Measurements from ENCODE around the gene KPNA1. TPM values are rescaled to one million over a fixed set of nuclear protein-coding genes. Genes with fewer than 3 reads are reported as not detected.

Gene KPNA1
- total and polyA plus RNA-seq, 2 of the 13 experiments (the other 11 are each of a cell fraction or from before 2014, with no cell fraction given): 15.4 to 30.0 TPM

DNA sequence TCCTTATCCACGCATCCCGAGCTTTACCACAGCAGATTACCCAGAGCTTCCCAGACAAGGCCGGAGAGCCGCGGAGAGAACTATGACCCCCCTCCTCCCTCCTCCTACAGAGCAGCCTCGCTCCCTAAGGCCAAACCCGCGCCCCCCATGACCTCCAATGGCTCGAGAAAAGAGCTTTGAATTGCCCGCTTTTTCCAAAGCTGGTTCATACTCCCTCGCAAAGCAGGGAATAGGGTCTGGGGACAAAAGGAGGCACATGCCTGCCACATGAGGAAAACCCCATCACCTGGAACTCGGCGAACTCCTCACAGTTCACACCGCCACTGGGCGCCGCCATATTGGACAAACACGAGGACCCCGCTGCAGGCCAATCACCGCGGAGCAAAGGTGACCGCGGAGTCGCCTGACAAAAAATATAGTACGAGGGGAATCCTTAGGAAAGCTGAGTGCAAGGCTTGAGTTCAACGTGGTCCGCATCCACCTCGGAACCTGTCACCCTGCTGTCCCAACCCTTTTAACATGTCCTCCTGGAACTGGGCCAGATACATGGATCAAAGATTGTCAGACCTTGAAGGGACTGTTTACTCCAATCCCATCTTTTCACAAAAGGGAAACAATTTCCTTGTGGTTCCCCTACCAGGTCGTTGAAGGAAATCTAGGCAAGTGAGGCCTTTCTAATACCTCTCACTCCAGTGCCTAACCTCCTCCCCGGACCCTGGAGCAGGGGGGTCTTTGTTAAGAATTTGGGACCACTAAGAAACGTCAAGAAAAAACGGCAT lies 131.7 kb downstream of the KPNA1 start, which contains the start of gene MIX23 (continued):
- TF ChIP-seq FOXC1 (CRISPR knock-in tag; IDR thresholded peaks at IDR 0.05; ENCODE audit: borderline replicate concordance) (peak; percentile 89; the same call in 1 of the 2 replicates), GATAD1 (CRISPR knock-in tag; IDR thresholded peaks at IDR 0.05) (peak; percentile 98), POLR2G (IDR thresholded peaks at IDR 0.05; ENCODE audit: low read depth, low read length) (peak; percentile 92), RBFOX2 (IDR thresholded peaks at IDR 0.05; ENCODE audit: low read depth, low read length) (0 out of 2 replicates have a peak, but pooled peaks have one; percentile 53), SALL1 (CRISPR knock-in tag; IDR thresholded peaks at IDR 0.05) (peak; percentile 87), ATF7-NPFF (CRISPR knock-in tag; IDR thresholded peaks at IDR 0.05; ENCODE audit: low read depth) (0 out of 2 replicates have a peak, but pooled peaks have one; percentile 56), NR2F1 (CRISPR knock-in tag; IDR thresholded peaks at IDR 0.05) (peak in 1 of 2 experiments; percentile 64; a peak in 2 of 4 replicates)
- TF ChIP-seq, protein P1, sequence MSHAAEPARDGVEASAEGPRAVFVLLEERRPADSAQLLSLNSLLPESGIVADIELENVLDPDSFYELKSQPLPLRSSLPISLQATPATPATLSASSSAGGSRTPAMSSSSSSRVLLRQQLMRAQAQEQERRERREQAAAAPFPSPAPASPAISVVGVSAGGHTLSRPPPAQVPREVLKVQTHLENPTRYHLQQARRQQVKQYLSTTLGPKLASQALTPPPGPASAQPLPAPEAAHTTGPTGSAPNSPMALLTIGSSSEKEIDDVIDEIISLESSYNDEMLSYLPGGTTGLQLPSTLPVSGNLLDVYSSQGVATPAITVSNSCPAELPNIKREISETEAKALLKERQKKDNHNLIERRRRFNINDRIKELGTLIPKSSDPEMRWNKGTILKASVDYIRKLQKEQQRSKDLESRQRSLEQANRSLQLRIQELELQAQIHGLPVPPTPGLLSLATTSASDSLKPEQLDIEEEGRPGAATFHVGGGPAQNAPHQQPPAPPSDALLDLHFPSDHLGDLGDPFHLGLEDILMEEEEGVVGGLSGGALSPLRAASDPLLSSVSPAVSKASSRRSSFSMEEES (CRISPR knock-in tag; IDR thresholded peaks at IDR 0.05): peak; percentile 47; the same call in 1 of the 2 replicates
- TF ChIP-seq, protein P2, sequence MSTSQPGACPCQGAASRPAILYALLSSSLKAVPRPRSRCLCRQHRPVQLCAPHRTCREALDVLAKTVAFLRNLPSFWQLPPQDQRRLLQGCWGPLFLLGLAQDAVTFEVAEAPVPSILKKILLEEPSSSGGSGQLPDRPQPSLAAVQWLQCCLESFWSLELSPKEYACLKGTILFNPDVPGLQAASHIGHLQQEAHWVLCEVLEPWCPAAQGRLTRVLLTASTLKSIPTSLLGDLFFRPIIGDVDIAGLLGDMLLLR (CRISPR knock-in tag; IDR thresholded peaks at IDR 0.05): peak; percentile 69; the same call in 1 of the 2 replicates
- TF ChIP-seq, protein P3, sequence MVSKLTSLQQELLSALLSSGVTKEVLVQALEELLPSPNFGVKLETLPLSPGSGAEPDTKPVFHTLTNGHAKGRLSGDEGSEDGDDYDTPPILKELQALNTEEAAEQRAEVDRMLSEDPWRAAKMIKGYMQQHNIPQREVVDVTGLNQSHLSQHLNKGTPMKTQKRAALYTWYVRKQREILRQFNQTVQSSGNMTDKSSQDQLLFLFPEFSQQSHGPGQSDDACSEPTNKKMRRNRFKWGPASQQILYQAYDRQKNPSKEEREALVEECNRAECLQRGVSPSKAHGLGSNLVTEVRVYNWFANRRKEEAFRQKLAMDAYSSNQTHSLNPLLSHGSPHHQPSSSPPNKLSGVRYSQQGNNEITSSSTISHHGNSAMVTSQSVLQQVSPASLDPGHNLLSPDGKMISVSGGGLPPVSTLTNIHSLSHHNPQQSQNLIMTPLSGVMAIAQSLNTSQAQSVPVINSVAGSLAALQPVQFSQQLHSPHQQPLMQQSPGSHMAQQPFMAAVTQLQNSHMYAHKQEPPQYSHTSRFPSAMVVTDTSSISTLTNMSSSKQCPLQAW (CRISPR knock-in tag; IDR thresholded peaks at IDR 0.05): peak; percentile 93
- TF ChIP-seq, protein P4, sequence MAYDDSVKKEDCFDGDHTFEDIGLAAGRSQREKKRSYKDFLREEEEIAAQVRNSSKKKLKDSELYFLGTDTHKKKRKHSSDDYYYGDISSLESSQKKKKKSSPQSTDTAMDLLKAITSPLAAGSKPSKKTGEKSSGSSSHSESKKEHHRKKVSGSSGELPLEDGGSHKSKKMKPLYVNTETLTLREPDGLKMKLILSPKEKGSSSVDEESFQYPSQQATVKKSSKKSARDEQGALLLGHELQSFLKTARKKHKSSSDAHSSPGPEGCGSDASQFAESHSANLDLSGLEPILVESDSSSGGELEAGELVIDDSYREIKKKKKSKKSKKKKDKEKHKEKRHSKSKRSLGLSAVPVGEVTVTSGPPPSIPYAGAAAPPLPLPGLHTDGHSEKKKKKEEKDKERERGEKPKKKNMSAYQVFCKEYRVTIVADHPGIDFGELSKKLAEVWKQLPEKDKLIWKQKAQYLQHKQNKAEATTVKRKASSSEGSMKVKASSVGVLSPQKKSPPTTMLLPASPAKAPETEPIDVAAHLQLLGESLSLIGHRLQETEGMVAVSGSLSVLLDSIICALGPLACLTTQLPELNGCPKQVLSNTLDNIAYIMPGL (CRISPR knock-in tag; IDR thresholded peaks at IDR 0.05; ENCODE audit: borderline replicate concordance in 1 of 2, low read depth in 1 of 2): peak; percentile 31 to 71; a peak in 3 of 4 replicates
- TF ChIP-seq, protein P5, sequence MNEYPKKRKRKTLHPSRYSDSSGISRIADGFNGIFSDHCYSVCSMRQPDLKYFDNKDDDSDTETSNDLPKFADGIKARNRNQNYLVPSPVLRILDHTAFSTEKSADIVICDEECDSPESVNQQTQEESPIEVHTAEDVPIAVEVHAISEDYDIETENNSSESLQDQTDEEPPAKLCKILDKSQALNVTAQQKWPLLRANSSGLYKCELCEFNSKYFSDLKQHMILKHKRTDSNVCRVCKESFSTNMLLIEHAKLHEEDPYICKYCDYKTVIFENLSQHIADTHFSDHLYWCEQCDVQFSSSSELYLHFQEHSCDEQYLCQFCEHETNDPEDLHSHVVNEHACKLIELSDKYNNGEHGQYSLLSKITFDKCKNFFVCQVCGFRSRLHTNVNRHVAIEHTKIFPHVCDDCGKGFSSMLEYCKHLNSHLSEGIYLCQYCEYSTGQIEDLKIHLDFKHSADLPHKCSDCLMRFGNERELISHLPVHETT (CRISPR knock-in tag; conservative IDR thresholded peaks at IDR 0.05): 0 out of 2 replicates have a peak, but pooled peaks have one; percentile 20
- TF ChIP-seq, protein P6, sequence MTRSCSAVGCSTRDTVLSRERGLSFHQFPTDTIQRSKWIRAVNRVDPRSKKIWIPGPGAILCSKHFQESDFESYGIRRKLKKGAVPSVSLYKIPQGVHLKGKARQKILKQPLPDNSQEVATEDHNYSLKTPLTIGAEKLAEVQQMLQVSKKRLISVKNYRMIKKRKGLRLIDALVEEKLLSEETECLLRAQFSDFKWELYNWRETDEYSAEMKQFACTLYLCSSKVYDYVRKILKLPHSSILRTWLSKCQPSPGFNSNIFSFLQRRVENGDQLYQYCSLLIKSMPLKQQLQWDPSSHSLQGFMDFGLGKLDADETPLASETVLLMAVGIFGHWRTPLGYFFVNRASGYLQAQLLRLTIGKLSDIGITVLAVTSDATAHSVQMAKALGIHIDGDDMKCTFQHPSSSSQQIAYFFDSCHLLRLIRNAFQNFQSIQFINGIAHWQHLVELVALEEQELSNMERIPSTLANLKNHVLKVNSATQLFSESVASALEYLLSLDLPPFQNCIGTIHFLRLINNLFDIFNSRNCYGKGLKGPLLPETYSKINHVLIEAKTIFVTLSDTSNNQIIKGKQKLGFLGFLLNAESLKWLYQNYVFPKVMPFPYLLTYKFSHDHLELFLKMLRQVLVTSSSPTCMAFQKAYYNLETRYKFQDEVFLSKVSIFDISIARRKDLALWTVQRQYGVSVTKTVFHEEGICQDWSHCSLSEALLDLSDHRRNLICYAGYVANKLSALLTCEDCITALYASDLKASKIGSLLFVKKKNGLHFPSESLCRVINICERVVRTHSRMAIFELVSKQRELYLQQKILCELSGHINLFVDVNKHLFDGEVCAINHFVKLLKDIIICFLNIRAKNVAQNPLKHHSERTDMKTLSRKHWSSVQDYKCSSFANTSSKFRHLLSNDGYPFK (CRISPR knock-in tag; IDR thresholded peaks at IDR 0.05; ENCODE audit: borderline replicate concordance): peak; percentile 97

All from HepG2 (cell line).